ENCODE data around the gene PRUNE2.

- TF ChIP-seq, protein P1, sequence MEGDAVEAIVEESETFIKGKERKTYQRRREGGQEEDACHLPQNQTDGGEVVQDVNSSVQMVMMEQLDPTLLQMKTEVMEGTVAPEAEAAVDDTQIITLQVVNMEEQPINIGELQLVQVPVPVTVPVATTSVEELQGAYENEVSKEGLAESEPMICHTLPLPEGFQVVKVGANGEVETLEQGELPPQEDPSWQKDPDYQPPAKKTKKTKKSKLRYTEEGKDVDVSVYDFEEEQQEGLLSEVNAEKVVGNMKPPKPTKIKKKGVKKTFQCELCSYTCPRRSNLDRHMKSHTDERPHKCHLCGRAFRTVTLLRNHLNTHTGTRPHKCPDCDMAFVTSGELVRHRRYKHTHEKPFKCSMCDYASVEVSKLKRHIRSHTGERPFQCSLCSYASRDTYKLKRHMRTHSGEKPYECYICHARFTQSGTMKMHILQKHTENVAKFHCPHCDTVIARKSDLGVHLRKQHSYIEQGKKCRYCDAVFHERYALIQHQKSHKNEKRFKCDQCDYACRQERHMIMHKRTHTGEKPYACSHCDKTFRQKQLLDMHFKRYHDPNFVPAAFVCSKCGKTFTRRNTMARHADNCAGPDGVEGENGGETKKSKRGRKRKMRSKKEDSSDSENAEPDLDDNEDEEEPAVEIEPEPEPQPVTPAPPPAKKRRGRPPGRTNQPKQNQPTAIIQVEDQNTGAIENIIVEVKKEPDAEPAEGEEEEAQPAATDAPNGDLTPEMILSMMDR (IDR thresholded peaks at IDR 0.05) = no peak
- no peak for TF ChIP-seq POLR2A (IDR thresholded peaks at IDR 0.05)
These were observed 112.0 kb downstream of the PRUNE2 start for GRCh38 chr9:76793784-76794431.
